ENCODE measurements around the gene TLN1.
A peak's percentile ranks its signal among the peaks of the same experiment; 100 is the strongest.

- peak; percentile 77 for TF ChIP-seq CTCF (IDR thresholded peaks at IDR 0.05; ENCODE audit: low read length)
- no peak for TF ChIP-seq EZH2 (IDR thresholded peaks at IDR 0.05; ENCODE audit: borderline replicate concordance, low read length)
Measured at GRCh38 chr9:35658137-35658967, 73.6 kb downstream of the TLN1 start, which contains the start of gene CCDC107.

Data from OCI-LY1 (cell line).